CD4-positive, alpha-beta T cell treated with Interferon gamma for 1 hour (primary cell): Measurements from ENCODE around the gene ALKAL2.
"Not testable (repeated sequence)": the region's sequence is repeated elsewhere in the genome, so short reads cannot be mapped to it uniquely, and the experiment has no call there.

Experiments
- DNase-seq: peaks from one replicate; pipeline ENCODE4 v3.0.0-alpha.2; 2020

Gene ALKAL2, protein sequence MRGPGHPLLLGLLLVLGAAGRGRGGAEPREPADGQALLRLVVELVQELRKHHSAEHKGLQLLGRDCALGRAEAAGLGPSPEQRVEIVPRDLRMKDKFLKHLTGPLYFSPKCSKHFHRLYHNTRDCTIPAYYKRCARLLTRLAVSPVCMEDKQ

DNA sequence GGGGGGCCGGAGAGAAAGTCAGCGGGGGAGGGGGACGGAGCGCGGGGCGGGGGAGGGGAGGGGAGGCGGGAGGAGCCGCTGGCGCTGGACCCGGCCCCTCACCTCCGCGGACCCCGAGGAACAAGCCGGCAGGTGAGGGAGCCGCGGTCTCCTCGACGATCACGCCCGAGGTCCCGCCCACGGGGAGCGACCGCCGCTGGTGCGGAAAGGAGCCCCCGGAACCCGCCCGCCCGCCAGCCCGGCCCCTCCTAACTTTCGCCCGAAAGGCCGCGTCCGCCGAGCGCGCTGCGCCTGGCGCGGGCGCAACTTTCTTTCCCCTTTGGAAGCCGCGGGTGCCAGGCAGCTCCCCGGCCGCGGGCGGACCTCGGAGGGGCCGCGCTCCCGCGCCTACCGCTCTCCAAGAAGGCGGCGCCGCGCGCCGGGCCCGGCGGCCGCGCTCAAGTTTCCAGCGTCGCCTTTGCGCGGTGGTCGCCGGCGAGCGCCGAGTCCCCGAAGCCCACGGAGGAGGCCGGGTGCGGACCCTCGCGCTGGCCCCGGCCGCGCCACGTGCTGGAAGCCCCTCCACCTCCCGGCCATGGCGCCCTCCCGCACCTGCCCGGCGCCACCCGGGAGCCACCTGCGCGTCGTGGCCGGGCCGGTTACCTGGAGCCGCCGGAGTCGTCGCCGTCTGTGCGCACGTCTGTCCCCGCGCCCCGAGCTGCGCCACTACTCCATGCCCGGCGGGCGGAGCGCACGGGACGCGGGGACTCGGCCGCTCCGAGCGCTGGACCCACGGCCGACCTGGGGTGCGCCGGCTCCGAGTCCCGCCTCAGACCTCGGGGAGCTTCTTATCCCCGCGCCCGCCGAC lies at the start of gene ALKAL2:
ALKAL2 (minus strand) TSS at position 181 of the 847 bp plus-strand sequence. CDS start 256 bp downstream, outside the sequence.
- DNase-seq: no peak

DNA sequence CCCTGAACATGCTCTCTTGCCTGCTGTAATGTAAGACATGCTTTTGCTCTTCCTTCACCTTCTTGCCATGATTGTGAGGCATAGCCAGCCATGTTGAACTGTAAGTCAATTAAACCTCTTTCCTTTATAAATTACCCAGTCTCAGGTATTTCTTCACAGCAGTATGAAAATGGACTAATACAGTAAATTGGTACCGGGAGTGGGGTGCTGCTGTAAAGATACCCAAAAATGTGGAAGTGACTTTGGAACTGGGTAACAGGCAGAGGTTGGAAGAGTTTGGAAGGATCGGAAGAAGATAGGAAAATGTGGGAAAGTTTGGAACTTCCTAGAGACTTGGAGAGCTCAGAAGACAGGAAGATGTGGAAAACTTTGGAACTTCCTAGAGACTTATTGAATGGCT lies 49.1 kb upstream of the ALKAL2 start:
- DNase-seq: not testable (repeated sequence)

DNA sequence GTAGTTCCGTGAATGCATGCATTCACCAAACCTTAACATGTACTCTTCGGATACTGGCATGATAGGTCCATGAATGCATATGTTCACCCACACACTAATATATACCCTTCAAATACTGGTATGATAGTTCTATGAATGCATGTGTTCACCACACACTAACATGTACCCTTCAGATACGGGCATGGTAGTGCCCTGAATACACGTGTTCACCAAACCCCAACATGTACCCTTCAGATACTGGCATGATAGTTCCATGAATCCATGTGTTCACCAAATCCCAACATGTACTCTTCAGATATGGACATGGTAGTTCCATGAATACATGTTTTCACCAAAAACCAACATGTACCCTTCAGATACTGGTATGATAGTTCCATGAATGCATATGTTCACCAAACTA lies 48.5 kb upstream of the ALKAL2 start:
- no peak for DNase-seq

DNA sequence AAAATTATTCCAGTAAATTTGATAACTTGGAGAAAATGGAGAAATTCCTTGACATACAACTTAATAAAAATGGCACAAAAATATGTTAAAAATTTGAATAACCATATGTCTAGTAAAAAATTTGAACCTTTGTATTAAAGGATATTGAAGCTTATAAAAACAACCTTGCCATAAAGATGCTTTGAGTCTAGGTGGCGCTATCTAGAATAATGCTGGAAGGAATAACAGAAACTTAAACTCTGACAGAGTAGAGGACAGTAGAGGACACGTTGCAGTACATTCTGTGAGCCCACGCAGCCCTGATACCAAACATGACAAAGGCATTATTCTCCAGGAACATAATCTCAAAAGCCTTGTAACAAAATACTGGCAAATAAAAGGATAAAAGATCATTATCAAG lies 44.7 kb upstream of the ALKAL2 start:
- DNase-seq: no peak

DNA sequence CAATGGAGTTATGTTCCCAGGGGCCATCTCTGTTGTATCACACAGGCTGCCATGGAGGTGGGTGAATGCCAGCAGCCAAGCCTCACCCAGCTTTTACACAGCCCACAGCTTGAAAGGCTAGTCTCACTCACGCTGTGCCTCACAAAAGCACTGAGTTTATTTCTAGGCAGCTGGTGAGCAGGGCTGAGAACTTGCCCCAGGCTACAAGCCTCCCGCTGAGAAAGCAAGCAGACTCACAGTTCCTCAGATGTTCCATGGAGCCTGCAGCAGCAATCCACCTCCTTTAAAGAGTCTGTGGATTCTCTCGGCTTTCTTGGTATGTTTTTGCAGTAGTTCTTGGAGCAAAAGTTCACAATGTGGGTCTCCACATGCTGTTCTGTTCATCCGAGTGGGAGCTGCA lies 40.9 kb upstream of the ALKAL2 start:
- no peak for DNase-seq

DNA sequence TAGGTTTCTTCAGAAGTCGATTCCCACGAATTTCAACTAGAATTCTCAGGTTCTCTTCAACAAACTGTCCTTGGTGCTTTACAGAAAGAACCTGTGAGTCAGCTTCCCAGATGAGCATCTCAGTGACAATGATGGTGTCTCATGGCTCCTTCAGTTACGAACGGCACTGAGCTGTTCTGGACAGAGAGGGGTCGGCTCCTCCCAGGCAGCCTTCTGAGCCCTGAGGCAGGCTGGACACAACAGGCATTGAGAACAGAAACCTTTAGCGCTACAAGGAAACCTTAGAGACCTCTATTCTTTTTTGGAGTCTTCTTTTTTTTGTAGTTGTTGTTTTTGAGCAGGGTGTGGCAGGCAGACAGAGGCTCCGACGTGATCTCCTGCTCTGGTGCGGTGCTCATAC lies 35.1 kb upstream of the ALKAL2 start:
- DNase-seq: no peak

DNA sequence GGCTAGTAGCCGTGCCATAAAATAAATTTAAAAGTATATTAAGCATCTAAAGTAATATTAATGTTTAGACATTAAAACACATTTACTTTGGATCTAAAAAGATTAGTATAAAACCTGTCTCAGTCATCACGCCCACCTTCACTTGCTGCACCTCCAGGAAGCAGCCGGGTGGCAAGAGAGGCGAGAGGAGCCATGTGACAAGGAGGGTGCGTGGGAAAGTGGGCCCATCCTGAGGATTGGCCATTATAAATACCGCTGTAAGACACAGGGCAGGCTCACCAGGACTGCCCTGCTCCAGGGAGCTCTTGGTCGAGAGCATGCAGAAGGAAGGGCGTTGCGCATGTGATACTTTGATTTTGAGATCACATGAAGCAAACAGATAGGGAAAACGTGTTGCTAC lies 34.4 kb upstream of the ALKAL2 start:
- DNase-seq: no peak

DNA sequence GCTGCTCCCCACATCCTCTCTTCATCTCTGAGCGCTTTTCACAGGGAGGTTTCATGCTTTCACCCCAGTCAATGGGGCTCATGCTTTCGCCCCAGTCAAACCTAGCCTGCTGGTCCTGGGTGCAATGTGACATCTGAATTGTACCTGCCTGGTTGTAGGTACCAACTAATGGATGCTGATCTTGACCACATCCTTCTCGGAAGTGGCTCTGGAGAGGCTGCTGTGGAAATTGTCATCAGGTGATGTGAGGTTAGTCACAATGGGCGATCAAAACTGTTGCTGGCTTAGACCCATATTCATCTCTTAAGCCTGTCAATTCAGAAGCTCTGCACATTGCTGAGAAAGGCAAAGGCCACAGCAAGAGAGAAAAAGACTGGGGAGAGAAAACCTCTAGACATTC lies 32.7 kb upstream of the ALKAL2 start:
- no peak for DNase-seq

DNA sequence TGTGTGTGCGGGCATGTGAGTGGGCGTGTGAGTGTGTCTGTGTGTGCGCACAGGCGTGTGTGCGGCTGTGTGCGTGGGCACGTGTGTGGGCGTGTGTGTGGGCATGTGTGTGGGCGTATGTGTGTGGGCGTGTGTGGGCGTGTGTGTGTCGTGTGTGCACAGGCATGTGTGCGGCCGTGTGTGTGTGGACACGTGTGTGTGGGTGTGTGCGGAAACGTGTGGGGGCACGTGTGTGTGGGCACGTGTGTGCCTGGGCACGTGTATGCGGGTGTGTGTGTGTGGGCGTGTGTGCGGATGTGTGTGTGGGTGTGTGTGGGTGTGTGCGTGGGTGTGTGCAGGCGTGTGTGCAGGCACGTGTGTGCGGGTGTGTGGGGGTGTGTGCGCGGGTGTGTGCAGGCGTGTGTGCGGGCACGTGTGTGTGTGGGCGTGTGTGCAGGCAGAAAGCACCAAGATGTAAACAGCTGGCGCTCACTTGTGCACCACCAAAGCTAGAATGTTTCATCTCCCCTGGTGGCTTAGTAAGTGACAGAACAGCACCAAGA lies 31.2 kb upstream of the ALKAL2 start:
- DNase-seq: no peak

DNA sequence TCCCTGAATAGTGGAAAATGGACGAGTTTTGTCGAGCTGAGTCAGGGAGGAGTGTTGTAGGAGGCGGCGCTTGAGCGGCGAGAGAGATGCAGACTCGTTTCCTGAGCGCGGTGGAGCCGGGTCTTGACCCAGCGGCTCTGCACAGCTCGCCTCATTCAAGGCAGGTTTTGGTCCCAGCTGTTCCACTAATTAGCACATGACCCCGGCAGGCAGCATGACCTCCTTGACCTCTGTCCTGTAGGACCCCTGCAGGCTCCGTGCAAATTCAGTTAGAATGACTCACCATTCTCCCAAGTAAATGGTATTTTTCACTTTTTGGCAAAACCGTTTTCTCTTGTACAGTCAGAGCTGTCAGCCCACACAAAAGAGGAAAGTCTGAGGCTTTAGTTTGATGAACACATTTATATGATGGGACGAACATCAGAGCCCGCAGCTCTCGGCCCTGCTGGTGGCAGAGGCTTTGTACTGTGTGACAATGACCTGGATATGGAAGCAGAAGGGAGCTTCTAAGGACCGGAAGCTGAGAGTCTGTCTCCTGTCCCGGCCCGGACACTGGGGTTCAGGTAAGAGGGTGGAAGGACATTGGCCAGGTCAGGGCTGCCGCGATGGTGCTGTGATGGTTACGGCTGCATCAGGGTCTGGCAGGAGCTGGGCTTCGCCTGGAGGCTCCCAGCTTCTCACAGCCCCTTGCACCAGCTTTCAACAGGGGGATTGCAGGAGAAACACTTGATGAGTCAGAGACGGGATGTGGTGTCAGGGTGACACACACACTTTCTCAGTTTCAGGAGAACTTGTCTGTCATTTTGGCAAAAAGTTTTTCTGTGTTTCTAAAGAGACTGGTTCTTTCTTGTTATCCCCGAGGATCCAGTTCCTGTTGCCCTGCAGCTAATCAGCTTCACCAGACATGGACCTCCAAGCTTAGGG lies 29.9 kb upstream of the ALKAL2 start:
- DNase-seq: no peak

DNA sequence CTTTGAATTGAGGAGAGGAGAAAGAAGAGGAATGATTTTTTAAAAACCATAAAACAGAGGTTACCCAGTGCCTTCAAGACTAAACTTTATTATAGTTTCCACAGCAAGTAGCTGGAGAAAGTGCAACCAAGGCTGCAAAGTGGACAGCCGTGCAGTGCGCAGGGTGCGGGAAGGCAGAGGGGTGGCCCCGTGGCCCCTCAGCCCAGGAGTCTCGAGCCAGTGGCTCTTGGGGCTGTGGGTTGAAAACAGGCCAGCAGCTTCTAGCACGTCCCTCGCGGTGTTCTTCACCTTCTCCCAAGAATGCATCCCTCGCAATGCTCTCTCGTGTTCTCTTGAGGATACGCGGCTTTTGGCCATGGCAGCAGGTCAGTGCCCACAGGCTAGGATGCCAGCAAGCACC lies 28.5 kb upstream of the ALKAL2 start:
- no peak for DNase-seq

DNA sequence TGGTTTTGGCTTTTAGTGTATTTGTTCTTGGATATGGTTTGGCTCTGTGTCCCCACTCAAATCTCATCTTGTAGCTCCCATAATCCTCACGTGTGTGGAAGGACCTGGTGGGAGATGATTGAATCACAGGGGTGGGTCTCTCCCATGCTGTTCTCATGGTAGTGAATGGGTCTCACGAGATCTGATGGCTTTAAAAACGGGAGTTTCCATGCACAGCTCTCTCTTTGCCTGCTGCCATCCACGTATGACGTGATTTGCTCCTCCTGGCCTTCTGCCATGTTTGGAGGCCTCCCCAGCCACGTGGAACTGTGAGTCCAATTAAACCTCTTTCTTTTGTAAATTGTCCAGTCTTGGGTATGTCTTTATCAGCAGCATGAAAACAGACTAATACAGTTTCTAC lies 28.0 kb upstream of the ALKAL2 start:
- not testable (repeated sequence) for DNase-seq

DNA sequence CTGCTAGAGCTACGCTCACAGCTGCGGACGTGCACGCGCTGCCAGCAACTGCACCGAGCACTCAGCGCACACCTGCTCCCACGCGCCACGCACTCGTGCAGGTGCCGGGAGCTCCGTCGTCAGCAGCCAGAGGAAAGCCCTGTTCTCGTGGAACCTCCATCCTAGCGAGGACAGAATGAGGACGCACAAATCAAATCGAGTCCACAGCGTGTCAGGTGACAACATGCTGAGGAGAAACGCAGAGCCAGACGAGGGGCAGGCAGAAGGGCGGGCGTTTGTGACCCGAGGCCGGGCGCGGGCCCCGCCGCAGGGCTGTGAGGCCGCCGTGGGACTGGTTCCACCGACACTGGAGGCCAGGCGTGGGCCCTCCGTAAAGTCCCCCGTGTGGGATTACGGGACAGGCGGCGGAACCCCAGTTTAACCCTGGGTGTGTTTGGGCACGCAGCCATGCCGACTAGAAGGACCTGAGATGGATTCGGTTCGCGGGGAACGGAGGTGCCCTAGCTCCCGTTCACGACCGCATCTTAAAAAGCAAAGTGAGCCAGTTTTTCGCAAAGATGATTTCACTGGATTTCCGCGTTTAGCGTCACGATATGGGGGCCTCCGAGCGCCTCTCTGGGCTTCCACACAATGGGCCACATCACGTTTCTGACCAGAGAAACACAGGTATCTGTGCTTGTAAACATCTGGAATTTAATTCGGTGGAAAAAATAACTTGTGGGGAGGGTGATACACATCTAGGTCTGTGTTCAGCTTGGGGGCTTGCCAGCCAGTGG lies 26.9 kb upstream of the ALKAL2 start:
- DNase-seq: no peak

DNA sequence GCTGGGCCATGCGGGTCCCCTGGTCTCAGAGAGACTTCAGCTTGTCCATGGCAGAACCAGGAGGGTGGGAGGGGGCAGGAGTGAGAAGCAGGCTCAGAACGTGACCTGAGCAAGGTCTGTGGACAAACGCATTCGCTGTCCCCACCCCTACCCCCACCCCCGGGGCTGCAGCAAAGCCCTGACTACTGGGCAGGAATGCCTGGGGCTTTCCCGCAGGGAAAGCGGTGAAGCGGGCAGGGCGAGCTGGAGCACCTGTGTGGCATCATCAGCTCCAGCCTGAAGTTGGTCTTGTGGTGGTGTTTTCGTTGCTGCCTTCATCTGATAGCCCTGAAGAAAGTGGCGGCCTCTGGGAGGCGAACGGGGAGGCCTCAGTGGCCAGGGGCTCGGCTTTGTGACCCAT lies 26.1 kb upstream of the ALKAL2 start:
- no peak for DNase-seq

DNA sequence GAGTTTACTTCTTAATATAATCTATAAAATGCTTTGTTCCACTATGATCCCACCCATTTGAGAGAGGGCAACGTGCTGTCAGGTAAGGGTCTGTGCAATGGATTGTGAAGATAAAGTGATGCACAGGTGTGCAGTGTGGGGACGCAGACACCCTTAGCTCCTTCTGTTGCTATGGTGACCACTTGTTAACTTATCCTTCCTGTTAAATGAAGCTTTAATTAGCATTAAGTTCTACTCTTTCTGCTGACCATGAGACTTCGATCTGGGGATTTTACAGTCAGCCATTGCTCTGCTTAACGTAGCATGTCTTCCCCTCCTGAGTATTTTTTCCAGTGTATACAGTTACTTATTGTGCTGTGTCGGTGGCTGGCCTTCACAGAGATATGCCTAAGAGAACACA lies 23.1 kb upstream of the ALKAL2 start:
- DNase-seq: no peak

DNA sequence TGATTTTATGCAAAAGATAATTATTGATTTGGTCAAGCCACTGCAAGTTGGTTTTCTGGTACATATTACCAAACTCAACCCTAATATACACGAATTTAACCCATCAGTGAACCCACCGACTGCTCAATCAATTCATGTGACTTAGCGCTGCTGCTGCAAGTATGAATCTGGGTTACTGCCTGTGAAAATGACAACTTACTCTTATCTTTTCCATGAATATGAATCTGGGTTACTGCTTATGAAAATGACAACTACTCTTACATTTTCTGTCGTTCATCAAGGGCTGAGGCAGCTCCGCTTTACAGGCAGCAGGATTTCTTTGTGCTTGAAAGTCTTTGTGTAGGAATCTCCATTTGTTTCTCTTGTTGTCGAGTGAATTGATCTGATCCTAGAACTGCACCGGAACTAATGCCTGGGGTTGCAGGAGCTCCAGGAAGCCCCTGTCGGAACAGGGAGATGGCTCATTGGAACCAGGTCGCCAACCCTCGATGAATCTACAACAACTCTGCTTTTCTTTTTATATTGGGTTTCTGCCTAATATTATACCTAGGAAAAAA lies 22.1 kb upstream of the ALKAL2 start:
- DNase-seq: no peak

DNA sequence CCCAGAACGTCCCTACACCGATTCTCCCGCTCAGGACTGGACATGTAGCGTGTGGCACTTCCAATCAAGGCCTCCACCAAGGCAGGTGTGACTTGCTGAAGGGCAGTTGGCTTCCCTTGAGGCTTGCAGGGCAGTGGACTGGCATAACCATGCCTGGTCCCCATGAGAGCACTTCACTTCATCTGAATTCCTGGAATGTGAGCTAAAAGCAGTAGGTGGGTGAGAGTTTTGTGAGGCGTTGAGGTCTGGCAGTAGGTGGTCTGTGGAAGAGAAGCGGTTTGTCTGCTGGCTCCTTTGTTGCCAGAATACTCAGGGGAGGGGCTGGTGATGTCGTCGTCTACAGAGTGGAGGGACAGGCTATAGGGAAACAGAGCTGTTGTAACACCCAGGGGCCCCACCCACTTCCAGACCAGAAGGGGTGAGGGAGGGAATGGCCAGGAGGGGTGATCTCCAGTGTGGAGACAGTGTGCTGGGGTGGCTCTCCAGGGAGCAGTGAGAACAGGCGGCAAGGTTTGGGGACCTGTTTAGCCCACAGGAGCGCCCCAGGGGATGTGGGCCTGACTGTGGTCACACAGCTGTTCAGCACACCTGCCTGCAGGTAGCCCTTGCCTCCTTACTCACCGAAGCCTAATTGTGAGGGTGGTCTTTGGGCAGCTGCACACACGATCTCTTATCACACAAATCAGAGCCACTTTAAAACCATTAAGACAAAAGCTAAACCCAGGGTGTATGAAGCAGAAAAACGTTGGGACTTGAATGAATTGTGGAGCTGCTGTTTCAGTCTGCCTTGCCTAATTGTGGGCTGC lies 21.5 kb upstream of the ALKAL2 start:
- no peak for DNase-seq

DNA sequence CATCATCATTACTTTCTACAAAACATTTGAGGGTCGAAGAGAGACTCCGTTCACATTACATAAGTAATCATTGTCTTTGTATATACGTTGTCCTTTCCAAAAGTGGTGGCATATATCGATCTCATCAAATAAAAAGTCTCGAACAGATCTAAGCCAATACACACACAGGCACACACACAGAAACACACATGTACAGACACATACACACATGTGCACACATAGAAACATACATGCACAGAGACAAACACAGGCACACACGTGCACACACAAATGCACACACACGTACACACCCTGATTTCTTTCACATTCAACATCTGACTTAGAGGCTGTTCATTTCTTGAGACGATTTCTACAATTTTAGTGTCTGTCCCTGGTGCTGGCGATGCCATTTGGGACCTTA lies 17.5 kb upstream of the ALKAL2 start:
- DNase-seq: no peak

DNA sequence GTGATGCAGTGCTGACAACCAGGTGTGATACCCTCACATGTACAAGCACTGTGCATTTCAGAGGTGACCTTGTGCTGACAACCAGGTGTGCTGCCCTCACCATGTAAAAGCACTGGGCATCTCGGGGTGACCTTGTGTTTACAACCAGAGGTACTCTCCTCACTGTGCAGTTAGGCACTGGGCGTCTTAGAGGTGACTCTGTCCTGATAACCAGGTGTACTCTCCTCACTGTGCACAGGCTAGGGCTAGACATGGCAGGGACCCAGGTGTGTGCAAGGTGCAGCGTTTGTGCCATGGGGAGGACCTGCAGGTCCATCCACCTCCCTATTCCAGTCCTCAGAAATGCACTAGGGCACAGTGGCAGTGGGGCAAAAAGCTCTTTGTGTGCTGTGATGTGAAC lies 8.5 kb upstream of the ALKAL2 start:
- no peak for DNase-seq

DNA sequence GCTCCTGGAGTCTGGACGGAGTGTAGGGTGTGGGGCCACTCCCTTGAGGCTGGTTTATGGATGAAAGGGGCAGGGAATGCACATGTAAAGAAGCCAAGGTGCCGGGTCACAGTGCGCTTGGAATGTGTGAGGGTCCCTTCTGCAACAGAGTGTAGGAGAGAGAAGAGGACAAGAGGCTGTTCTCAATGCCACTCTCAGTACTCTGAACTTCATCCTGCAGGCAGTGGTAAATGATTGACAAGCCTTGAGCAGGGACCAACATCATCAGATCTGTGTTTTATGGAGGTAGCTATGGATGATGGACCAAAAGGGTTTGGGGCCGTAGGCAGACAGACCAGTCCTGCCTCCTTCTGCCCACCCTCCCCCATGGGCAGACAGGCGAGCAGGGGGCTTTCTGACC lies 7.2 kb upstream of the ALKAL2 start:
- no peak for DNase-seq

DNA sequence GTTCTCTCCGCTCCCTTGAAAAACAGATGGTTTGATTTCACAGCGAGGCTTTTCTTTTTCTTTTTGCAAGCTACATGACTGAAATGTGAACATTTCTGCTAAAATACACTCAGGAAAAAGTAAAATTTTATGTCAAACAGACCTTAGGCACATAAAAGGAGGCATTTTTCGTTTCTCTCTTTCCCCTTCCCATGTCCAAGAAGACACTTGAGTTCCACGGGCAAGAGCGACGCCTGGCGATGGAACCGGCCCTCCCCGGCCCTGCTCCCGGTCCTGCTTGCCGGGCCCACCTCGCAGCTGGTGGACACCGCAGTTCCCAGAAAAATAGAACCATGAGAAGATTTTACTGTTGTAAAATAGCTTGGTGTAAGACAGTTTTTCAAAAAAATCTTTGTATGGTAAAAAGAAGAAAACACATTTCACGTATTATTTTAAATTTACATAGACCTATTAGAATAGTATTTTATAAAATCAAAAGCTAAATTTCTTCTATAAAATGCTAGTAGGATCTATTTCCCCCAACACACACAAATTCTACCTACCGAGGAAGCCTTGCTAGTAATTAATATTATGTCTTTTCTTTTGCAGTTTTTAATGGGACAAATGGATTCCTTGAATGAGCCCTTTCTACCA lies 2.3 kb upstream of the ALKAL2 start:
- peak; percentile 33 for DNase-seq
